Measurements from ENCODE around the gene HHEX.

The HHEX gene

DNA sequence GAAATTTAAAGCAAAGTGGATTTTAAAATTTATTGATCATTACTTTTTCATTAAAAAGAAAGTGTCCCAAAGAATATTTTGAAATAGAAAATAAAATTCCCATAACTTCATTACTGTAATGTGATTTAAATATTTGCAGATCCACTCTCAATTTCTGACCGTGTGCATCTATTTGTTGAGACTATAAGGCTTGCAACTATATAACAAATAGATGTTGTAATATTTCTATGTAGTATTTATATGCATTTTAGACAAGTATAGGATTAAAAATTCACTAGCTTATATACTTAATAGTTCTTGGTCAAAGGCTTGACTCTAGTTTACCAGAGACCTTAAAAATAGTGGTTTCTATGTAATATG is 3.8 kb downstream of the HHEX start:
- DNase-seq (ENCODE audit: low read depth), result no peak

DNA sequence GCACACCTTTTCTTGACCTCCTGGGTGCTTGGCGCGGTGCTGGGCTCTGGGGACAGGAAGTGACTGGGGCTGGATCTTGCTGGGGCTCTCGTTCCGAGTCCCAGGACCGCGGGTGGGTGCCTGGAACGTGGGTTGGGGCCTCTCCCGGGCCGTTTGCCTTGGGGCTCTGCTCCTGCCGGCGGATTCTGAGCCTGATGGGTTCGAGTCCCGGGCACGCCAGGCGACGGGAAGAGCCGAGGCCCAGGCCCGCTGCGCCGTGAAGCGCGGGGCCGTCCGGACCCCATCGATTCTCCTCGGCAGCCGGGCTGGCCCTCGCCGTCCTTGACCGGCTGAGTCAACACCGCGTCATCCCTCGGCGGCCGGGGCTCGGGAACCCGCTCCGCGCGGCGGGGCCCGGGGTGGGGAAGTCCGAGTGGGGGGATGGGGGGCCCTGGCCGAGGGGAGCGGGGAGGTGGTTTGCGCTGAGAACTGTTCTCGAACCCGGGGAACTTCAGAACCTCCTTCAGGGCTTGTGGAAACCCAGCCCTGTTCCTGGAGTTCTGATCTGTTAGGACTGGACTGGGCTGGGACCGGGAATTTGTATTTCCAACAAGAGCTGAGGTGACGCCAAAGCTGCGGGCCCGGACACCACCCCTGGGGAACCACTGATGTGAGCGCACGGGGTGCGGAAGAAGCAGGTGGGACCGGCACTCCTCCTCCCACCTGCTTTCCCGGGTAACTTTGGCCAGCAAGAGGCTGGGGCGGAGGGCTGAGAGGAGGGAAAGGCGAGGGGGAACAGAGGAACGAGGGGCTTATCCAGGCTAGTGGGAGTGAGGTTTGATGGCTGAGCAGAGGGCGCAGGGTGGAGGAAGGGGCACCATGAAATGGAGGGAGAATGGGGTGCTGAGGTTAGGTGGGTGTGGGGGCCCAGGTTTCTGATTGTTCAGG is 6.2 kb downstream of the HHEX start:
- no peak for DNase-seq (ENCODE audit: low read depth)

DNA sequence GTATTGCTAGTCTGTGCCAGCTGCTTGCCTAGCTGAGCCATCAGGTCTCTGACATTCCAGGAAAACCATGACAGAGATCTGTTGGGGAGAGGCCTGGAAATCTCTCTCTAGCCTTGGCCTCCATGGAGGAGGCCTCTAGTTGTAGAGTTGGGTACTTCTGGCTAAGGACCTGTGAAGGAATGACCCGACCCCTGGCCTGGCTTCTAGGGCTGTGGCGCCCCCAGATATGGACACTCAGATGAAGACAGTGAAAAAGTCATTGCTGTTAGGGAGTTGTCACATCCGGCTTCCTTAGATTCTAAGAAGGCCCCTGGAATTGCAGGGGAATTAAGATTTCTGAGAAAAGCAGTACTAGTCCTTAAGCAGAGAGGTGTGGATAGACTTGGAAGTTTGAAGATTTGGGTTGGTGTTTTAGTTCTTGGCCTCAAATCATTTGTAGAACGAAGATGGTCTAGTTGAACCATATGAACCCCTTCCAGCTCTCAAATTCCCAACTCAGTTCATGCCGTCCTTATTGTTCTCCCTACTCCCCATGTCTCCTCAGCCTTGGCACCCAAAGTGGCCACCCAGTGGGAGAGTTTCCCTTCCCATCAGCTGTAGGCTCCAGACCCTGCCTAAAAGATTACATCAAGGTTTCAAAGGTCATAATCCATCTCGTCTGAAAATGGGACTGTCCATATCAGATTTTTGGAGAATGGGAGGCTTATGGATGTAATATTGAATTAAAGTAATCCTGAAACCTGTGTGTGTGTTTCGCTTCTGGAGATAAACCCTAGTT is 7.0 kb downstream of the HHEX start:
- DNase-seq (ENCODE audit: low read depth), result no peak

DNA sequence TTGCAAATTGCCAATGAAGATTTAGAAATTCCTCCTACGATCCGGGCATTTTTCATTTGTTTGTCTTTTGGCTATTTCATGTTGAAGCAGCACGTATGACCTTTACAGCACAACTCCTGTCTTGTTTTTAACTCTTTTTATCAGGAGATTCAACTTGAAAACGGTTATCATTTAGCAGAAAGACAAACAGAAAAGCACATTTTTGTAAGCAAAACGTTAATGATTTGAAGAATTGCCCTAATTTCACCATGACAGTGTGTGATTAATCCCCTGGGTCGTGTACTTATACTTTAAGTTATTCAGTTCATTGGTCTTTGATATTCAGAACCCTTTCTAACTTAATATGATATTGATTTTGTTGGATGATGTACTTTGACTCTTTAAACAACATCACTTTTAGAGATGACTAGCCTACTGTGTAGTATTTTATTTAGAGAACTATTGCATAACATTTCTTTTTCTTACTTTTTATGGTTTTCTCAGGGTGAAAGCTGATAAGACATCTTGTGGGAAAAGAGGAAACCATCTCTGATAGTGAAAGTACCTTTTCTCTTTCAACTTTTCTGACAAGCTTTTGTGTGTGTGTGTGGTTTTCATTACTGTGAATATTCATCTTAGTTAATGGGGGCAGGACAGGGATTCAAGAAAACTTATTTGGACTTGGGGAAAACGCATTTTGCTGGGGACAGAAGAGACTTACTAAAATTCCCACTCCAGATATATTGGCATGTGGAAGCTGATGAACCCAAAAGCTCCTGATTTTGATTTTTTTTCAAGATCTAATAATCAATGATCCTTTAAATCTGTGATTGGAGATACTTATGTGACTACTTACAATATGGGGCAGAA is 8.1 kb downstream of the HHEX start:
- DNase-seq (ENCODE audit: low read depth), result no peak

DNA sequence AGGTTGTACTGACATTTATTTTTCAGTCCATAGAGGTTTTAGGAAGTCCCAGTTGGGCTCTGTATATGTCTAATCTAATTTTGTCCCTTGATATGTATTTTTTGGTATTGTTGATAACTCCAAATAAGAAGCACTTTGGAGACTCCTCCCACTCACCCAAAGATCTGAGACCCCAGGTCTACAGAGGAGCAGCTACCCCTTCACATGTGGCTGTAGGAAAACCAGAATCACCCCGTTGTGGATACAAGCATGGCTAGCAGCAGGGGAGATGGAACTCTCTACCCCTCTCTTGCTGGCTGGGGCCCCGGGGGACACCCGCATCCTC is 9.4 kb downstream of the HHEX start:
- DNase-seq (ENCODE audit: low read depth), result no peak

DNA sequence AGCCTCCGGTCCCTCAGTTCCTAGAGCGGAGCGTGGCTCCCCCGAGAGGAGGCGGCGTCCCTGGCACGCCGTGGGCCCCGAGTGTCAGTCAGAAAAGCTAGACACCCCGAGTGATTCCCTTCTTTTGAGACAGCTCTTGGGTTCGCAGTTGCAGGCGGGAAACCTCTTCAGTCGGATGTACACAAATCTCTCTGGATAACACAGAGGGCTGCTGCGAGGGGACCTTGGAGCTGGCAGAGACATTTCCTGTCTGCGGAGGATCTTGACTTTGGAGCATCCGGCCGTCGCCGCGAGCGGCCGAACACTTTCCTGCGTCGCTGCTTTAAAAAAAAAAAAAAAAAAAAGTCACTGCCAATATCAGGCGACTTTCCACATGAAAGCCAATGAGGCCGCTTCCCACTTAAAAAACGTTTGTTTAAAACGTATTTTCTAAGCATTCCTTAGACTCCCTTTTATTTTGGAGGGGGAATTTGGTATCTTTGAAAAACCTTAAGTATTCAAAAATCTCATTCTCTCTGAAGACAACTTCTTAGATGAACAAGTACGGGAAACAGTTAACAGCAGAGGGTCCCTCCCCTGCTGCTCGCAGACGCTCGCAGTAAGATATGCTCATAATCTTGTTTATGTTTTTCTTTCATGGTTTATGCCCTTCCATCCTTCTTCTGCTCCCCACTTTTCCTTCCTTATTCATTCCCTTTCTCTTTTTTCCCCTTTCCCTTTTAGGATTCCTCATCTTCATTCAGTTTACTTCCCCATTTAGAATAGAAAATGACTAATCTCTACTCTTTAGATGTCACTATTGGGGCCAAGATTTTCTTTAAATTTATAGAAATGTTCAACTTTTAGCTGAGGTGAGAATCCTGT is 10.0 kb downstream of the HHEX start:
- DNase-seq (ENCODE audit: low read depth), result no peak

DNA sequence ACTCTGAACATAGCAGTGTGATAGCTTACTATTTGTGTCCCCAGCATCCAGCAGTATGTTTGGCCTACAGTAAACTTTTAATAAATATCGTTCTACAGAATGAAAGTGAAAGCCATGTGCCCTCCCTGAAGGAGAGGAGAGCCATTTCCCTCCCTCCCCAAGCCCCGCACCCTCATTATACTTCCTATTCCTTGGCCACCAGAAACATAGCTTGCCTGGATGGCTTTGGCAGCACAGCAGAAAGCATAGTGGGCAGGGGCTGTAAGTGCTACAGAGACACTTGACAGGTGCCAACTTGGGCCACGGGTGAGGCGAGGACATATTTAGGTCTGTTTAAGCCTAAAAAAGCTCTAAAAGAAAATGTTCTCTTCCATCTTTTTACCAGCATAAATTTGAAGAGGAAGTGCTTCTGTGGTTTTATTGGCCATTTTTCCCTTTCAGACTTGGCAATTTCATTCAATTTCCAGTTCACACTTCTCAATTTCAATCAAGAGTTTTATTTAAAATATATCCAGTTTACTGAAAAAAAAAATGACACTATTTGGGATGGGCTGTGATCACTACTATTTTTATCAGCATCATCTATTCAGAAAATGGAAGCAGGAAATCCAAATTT is 12.7 kb downstream of the HHEX start:
- no peak for DNase-seq (ENCODE audit: low read depth)

DNA sequence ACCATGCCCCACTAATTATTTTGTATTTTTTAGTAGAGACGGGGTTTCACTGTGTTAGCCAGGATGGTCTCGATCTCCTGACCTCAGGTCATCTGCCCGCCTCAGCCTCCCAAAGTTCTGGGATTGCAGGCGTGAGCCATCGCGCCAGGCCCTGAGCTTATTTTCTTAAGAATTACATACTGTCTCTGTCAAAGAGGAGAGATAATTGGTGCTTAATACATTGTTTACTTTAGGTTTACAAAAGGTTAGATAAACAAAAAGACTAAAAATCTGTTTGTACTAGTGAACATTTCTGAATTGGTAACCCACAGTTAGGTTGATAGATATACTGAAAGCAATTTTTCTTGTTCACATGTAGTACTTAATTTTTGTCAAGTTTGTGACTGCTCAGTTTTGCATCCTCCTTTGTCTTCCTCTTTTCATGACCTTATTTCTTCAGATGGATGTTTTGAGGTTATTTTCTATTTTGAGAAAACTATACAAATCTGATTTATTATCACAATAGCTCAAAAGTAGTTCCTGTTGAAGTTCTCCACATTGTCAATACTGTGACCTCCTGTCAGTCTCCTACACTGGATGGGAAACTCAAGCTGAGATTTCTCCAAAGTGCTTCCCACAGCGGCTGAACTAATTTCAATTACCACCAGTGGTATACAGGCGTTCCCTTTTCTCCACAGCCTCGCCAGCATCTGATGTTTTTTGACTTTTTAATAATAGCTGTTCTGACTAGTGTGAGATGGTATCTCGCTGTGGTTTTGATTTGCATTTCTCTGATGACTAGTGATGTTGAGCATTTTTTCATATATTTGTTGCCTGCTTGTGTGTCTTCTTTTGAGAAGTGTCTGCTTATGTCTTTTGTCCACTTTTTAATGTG is 22.5 kb downstream of the HHEX start:
- no peak for DNase-seq (ENCODE audit: low read depth)

DNA sequence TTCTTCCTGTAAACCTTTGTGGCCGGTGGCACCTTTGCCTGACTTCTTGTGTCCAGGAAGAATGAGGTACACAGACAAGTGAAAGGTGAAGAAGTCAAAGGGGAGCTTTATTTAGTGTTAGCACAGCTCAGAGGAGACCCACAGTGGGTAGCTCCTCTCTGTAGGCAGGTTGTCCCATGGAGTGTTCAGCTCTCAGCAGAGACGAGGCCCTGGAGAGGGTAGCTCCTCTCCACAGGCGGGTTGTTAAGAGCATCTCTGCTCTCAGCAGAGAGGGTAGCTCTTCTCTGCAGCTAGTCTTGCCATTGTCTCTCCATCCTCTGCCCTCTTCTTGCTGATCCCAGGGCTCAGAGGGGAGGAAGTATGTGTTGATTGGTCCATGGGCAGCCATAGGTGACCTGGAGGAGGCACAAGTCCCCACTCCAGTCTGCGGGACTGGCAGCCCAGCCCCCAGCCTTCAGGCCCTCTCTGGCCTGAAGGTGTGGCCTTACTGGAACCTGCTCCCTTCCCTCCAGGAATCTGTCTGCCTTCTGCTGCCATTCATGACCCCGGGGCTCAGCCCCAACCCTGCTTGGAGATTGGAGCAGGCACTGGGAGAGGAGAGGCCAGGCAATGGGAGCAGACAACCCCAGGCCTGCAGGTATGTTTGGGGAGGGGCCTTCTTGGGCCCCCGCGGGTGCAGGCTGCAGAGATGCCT is 24.5 kb downstream of the HHEX start:
- DNase-seq (ENCODE audit: low read depth), result no peak

DNA sequence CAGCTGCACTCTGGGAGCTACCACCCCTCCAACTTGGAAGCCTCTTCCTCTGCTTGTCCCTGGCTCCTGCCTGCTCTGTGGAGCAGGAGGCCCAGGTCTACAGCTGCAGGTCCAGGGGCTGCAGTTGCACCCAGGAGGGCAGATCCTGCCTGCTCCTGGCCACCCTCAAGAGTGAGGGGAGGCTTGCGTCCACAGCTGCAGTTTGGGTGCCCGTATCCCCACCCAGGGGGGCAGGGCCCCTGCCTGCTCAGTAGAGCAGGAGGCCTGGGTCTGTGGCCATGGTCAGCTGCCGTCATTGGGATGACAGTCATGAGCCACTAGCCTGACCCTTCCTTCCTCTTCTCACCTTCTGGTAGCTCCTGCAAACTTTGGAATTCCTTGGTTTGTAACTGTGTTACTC is 25.1 kb downstream of the HHEX start:
- DNase-seq (ENCODE audit: low read depth), result no peak

DNA sequence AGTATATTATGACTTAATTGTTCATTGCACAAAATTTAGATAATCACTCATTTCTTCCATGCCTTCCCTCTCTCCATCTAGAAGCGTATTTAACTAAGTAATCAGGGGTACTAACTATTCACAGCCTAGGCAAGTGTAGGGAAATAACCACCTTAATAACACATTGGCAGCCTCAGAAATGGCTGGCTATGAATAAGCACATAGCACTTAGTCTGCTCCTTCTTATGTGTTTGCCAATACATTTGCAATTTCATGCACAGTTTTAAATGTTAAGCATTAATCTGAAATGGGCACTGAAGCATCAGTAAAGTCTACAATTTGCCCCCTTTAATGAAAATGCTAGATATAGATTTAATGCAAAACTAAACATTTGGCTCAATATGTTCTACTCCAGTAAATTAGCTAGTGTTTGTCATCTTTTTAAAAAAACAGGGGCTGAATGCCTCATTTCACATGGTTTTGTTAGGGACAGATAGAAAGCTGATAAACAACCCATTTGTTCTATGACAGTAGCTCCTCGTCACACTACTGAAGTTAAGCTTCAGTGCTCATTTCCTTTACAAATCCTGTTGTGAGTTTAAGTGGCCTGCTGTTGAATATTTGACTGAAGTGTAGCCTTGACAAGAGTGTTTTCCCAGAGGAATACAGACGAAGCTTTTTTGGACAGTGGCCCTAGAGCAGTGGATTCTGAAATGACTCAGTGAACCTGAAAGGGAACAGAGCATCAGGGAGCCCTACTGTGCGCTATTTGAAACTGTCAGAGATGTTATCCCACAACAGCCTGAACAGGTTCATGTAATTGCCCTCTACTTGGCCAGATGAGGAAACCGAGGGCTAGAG is 30.5 kb downstream of the HHEX start:
- DNase-seq (ENCODE audit: low read depth), result no peak

DNA sequence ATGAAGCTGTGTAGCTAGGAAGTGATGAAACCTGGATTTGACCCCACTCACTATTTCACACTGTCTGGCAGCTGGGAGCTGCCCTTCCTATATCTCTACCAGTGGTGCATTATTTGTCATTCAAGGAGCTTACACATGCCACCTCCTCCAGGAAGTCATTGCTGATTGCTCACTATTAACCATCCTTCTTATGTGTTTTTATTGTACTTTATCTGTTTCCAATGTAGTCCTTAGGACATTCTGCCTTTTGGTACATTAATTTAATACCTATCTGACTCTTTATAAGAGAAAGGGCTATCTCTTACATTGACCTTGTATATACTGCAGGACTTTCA is 31.0 kb downstream of the HHEX start:
- DNase-seq (ENCODE audit: low read depth), result no peak

DNA sequence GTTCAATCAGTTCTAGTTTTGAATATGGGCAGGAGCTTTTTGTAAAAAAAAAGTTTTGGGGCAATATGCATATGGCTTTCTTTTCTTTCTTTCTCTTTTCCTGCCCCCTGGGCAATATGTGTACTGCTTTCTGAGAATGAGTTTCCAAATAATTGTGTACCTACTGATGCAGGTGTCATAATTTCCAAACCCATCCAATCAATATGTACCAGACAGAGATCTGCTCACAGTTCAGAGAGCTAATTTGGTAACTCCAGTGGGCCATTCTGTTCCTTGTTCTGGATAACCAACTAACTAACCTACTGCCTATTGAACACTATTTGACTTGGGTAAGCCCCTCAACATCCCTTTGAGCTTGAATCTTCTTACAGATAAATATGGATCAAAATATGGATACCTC is 32.6 kb downstream of the HHEX start:
- no peak for DNase-seq (ENCODE audit: low read depth)

DNA sequence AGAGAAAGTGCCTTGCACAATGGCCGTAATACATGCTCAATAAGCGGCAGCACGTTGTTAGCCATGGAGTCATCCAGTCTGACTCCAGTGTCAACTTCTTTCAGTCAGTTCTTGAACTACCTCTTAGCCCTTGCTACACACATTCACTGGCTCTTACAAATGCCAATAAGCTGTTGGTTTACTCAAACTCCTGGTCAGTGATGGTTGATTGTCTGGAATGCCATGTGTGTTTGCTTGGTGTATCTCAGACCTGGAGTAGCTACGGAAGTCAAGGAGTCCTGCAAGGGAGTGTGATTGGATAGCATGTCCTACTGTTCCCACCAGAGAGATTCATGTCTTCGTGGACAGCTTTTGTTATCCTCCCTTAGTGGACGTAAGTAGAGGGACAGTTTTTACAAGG is 37.4 kb downstream of the HHEX start:
- no peak for DNase-seq (ENCODE audit: low read depth)

DNA sequence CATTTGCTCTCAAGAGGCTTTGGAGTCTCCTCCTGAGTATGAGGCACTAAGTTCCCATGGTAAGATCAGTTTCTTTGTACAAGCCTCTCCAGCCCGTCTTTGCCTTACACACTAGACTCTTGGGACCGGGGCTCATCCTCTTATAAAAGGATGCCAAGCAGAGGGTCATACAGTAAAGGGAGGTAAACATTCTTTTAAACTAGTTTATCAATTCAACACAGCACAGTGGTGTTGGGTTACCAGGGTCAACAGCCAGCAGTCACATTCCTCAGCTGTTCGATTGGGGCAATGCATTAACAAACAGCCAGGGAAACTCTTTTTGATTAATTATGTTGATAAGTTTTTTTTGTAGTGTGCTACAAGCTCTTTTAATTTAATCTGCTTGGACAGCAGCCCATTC is 37.8 kb downstream of the HHEX start:
- DNase-seq (ENCODE audit: low read depth), result no peak

DNA sequence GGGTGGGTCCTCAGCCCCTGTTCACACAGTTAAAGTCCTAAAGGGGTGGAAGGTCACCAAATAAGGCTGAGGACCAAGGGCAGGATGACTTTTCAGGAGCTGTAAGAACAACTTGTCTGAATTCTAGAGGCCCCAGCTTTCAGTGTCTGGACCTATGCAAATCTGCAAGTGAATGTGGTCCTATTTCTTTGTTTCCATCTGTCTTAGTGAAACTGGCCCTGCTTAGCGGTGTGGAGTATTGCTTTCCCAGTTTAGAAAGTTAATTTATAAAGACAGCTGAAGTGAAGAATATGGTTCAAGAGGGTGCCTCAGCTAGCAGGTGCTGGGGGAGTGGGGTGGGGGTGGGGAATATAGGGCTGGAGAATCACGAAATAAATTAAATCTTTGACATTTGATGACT is 40.1 kb downstream of the HHEX start:
- no peak for DNase-seq (ENCODE audit: low read depth)

DNA sequence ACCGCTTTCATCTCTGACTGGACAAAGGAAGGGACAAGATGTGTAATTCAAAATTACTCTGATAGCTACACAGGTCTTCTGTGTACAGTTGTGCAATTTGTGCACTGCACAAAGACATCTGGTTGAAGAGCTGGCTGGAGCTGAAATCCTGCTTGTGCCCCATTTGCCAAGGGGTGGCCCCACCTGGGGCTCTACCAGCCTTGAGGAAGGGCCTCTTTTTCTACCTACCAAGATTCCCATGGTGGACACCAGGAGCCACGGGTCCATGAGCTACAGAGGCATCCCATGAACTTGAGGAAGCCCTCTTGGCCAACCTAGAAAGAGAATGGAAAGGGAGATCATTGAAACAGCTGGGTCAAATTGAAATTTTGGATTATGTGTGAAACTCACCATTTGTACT is 43.2 kb downstream of the HHEX start:
- no peak for DNase-seq (ENCODE audit: low read depth)

DNA sequence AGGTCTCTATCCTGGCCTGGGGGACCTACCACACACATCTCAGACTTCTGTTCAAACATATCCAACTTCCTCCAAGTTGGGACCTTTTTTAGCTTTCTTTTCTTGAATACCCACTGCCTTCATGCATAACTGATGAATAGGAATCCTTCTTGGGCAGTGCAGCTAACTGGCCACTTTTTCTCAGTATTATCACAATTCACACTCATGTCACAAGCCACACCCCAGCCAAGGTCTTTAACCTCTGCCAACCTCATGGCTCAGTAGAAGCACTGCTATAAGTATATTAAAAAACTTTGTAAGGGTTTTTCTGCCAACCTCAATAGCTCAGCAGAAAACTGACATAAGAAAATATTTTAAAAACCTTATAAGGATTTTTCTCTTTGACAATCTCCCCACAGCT is 44.5 kb downstream of the HHEX start:
- no peak for DNase-seq (ENCODE audit: low read depth)

DNA sequence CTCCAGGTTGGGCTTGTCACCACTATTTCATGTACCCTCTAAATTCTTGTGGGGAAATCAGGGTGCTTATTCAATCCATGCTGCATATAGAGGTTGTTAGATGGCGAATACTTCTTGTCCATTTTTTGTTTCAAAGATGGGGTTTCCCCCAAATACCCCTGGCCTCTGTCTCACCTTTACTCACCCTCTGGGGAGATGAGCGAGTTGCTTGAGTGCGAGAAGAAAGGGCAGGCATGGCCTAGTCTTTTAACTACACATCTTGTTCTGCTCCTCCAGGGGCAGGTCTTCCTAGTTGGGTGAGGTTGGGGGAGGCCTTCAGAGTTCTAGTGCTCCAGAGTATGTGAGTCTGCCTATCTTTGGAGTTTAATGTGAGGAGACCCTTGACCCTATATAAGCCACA is 46.2 kb downstream of the HHEX start:
- DNase-seq (ENCODE audit: low read depth), result no peak

Data from T-helper 22 cell (primary cell).